Subcutaneous adipose tissue (tissue), 4 donors: ENCODE results near the gene RTRAF. TPM values are rescaled to one million over a fixed set of nuclear protein-coding genes. Genes with fewer than 3 reads are reported as not detected.

ENCODE experiments used
- CTCF ChIP-seq: fragments of 450-650 bp; IDR thresholded peaks from one replicate; pipeline ENCODE4 v1.5.1; 2016; ENCODE audit warnings: low read depth, mild to moderate bottlenecking, control low read depth, antibody characterized with exemption, moderate library complexity
- total RNA-seq, 4 donors: library from RNA; depleted of rRNA; stranded (reverse); fragments of >200 nt; gene quantifications; one replicate each; pipeline ENCODE4 v1.1.0, GENCODE V29; 2016

Gene RTRAF
- total RNA-seq, 4 donors from 2014 or later: 65.0 to 161 (median 82.4) TPM

- no peak for TF ChIP-seq CTCF
Measured at GRCh38 chr14:52003324-52003723, 14.0 kb downstream of the RTRAF start.

- no peak for TF ChIP-seq CTCF
Measured at GRCh38 chr14:52005625-52006024, 16.3 kb downstream of the RTRAF start.

- no peak for TF ChIP-seq CTCF
Measured at GRCh38 chr14:52006361-52006760, 17.0 kb downstream of the RTRAF start.

GRCh38 chr14:52007211-52007610 is 17.9 kb downstream of the RTRAF start:
- TF ChIP-seq CTCF: no peak

- no peak for TF ChIP-seq CTCF
Measured at GRCh38 chr14:52007637-52008036, 18.3 kb downstream of the RTRAF start.

GRCh38 chr14:52008136-52008535 is 18.8 kb downstream of the RTRAF start:
- TF ChIP-seq CTCF: no peak

GRCh38 chr14:52010173-52010693 is 20.9 kb downstream of the RTRAF start:
- no peak for TF ChIP-seq CTCF

- no peak for TF ChIP-seq CTCF
Measured at GRCh38 chr14:52011523-52011922, 22.2 kb downstream of the RTRAF start.
